MG63 (cell line): ENCODE results near the gene FSIP1. TPM values are rescaled to one million over a fixed set of nuclear protein-coding genes. Genes with fewer than 3 reads are reported as not detected.

Source experiments
- DNase-seq: peaks from one replicate; pipeline ENCODE4 v3.0.0-alpha.2; 2020
- H3K27me3 ChIP-seq: fragments of 250-450 bp; sonication (Bioruptor Pico); 2 replicates; pipeline ENCODE4 v1.5.1; 2020; ENCODE audit warnings: mild to moderate bottlenecking, moderate library complexity
- H3K36me3 ChIP-seq: fragments of 250-450 bp; sonication (Bioruptor Pico); 2 replicates; pipeline ENCODE4 v1.5.1; 2020; ENCODE audit warnings: mild to moderate bottlenecking, moderate library complexity
- H3K4me3 ChIP-seq: fragments of 250-450 bp; sonication (Bioruptor Pico); 2 replicates; pipeline ENCODE4 v1.5.1; 2020; ENCODE audit warnings: mild to moderate bottlenecking, moderate library complexity
- H3K9me3 ChIP-seq: fragments of 250-450 bp; sonication (Bioruptor Pico); 2 replicates; pipeline ENCODE4 v1.5.1; 2020; ENCODE audit warnings: mild to moderate bottlenecking, moderate library complexity
- total RNA-seq: library from RNA; depleted of rRNA; stranded (reverse); fragments of >200 nt; shearing (Covaris generic); gene quantifications from 2 replicates; pipeline ENCODE4 v1.2.3, GENCODE V29; 2014; ENCODE audit warnings: low replicate concordance

FSIP1 gene
- total RNA-seq, 1 experiment from 2014 or later = 3.3 TPM

DNA sequence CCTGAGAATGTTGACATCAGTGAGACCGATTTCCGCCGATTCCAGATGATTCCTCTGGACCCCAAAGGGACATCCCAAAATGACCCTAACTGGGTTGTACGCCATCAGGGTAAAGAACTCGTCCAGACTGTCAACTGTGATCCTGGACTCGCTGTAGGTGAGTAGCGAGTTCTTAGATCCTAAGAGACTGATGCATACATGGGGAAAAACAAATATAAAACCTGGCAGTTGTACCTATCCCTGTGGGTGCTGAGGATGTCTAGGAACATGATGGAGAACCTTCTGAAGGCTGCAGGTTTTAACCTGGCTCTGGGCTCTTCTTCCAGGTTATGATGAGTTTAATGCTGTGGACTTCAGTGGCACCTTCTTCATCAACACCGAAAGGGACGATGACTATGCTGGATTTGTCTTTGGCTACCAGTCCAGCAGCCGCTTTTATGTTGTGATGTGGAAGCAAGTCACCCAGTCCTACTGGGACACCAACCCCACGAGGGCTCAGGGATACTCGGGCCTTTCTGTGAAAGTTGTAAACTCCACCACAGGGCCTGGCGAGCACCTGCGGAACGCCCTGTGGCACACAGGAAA lies 189.5 kb downstream of the FSIP1 start:
- DNase-seq = no peak
- Histone ChIP-seq H3K4me3 (no peak overlapping the region), H3K36me3 (peaks cover 96% of the 10 kb centered on the region), H3K9me3 (no peaks in the 10 kb centered on the region), H3K27me3 (no peaks in the 10 kb centered on the region)

DNA sequence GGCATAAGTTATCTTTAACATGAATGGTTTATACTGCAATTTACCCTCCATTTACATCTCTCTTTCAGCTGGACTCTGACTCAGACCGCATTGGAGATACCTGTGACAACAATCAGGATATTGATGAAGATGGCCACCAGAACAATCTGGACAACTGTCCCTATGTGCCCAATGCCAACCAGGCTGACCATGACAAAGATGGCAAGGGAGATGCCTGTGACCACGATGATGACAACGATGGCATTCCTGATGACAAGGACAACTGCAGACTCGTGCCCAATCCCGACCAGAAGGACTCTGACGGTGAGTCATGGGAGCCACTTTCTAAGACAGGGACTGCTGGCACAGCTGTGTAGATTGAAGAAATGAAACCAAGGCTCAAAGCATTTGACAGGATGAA lies 190.1 kb downstream of the FSIP1 start:
- peaks cover 97% of the 10 kb centered on the region for H3K36me3 ChIP-seq
- H3K4me3 ChIP-seq = no peak overlapping the region
- no peak for DNase-seq
- no peaks in the 10 kb centered on the region for H3K9me3 ChIP-seq
- no peaks in the 10 kb centered on the region for H3K27me3 ChIP-seq

DNA sequence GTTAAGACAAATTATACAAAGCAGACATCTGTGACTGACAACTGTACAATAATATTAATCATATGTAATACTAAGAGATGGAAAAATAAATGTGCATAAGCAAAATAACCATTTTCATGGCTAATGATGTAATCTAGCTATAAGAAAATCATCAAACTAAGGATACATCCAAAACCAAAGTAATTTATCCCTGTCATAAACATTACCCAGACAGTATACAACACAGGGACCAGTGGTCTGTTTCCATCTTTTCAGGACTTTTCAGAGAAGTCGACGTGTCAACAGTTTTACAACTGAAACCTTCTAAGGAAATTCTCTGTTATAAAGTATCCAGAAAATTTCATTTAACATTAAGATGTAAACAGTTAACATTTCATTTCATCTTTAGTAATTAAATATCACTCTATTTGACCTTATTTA lies 190.7 kb downstream of the FSIP1 start:
- peaks cover 98% of the 10 kb centered on the region for H3K36me3 ChIP-seq
- no peaks in the 10 kb centered on the region for H3K27me3 ChIP-seq
- H3K4me3 ChIP-seq = no peak overlapping the region
- H3K9me3 ChIP-seq = no peaks in the 10 kb centered on the region
- no peak for DNase-seq

DNA sequence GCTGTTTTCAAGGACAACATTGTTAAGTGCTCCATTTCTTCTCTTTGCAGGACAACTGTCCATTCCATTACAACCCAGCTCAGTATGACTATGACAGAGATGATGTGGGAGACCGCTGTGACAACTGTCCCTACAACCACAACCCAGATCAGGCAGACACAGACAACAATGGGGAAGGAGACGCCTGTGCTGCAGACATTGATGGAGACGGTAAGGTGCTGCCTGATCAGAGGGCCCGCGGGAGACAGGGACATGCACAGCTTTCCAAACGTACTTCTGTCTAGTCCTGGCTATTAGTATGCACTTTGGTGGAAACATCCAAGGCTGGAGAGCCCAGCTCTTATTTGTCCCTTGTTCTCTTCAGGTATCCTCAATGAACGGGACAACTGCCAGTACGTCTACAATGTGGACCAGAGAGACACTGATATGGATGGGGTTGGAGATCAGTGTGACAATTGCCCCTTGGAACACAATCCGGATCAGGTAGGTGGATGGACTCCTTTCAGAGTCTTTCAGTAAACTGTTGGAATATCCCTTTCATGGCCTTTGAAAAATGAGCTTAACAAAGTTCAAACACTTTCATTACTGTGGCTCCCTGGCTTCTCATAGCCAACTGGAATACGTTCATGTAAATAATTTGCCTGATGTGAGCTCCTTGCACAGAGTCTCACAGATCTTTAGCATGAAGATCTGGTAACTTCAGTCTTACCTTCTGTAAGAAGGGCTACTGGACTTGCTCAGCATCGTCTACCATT lies 191.3 kb downstream of the FSIP1 start:
- no peaks in the 10 kb centered on the region for H3K27me3 ChIP-seq
- no peak overlapping the region for H3K4me3 ChIP-seq
- H3K9me3 ChIP-seq = no peaks in the 10 kb centered on the region
- H3K36me3 ChIP-seq = peaks cover 98% of the 10 kb centered on the region
- DNase-seq = no peak

DNA sequence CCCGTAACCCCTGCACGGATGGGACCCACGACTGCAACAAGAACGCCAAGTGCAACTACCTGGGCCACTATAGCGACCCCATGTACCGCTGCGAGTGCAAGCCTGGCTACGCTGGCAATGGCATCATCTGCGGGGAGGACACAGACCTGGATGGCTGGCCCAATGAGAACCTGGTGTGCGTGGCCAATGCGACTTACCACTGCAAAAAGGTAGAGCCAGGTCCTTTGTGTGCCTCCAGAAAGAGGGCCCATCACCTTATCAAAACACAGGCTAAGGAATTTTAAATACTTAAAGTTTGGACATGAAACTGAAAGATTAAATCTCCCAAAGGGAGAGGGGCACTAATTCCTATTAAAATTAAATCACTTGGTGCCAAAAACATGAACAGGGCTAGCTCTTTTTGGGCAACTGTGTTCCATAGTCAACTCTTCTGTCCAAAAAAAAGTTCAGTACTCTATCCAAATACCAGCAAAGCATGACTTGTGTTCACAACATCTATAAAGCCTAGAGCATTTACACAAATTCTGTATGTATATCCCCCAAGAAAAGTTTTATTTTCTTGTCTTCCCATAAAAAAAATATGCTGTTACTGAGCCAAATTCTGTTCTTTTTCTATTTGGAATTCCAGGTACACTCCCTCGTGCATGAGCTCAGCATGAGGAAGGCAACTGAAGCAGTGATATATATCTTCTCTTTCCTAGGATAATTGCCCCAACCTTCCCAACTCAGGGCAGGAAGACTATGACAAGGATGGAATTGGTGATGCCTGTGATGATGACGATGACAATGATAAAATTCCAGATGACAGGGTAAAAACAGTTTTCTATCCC lies 192.6 kb downstream of the FSIP1 start:
- H3K27me3 ChIP-seq = no peaks in the 10 kb centered on the region
- no peak for DNase-seq
- H3K4me3 ChIP-seq = no peak overlapping the region
- H3K9me3 ChIP-seq = no peaks in the 10 kb centered on the region
- peaks cover 98% of the 10 kb centered on the region for H3K36me3 ChIP-seq

DNA sequence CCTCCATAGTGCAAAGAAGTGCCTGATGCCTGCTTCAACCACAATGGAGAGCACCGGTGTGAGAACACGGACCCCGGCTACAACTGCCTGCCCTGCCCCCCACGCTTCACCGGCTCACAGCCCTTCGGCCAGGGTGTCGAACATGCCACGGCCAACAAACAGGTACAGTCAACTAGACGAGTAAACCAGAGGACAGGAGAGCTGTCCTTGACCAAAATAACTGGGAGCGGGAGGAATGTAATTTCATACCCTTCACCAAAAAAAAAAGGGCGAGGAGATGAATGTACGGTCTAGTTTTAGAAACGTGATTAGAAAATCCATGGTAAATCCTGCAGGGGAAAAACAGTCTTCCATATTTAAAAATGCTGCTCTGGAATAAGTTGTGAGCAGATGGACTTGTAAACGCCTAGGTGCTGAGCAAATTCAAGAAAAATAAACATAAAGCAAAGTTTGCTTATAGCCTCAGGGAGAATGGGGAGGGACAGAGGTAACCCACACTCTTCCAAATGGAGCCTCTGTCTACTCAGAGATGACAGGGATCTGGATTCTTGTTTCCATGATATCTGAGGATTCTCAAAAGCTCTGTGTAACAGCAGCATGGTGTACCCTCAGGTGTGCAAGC lies 193.3 kb downstream of the FSIP1 start:
- H3K4me3 ChIP-seq = no peak overlapping the region
- no peak for DNase-seq
- H3K27me3 ChIP-seq = no peaks in the 10 kb centered on the region
- no peaks in the 10 kb centered on the region for H3K9me3 ChIP-seq
- H3K36me3 ChIP-seq = peaks cover 98% of the 10 kb centered on the region

DNA sequence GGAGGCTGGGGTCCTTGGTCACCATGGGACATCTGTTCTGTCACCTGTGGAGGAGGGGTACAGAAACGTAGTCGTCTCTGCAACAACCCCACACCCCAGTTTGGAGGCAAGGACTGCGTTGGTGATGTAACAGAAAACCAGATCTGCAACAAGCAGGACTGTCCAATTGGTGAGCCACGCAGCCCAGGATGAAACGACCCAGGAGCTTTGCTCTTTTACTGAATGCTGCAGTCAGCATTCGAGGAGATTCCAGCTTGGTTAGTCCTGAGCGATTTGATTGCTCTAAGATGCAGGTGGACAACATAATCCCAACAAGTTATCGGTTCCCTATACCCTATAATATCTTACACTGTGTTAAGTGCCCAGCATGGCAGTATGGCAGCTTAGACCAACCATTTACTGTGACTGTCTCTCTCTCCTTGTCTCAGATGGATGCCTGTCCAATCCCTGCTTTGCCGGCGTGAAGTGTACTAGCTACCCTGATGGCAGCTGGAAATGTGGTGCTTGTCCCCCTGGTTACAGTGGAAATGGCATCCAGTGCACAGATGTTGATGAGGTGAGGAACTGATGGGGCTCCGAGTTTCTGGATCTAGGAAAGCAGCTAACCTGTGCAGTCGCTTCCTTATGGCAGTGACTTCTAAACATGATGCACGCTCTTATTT lies 194.0 kb downstream of the FSIP1 start:
- DNase-seq = no peak
- no peaks in the 10 kb centered on the region for H3K9me3 ChIP-seq
- H3K36me3 ChIP-seq = peaks cover 98% of the 10 kb centered on the region
- H3K27me3 ChIP-seq = no peaks in the 10 kb centered on the region
- no peak overlapping the region for H3K4me3 ChIP-seq

DNA sequence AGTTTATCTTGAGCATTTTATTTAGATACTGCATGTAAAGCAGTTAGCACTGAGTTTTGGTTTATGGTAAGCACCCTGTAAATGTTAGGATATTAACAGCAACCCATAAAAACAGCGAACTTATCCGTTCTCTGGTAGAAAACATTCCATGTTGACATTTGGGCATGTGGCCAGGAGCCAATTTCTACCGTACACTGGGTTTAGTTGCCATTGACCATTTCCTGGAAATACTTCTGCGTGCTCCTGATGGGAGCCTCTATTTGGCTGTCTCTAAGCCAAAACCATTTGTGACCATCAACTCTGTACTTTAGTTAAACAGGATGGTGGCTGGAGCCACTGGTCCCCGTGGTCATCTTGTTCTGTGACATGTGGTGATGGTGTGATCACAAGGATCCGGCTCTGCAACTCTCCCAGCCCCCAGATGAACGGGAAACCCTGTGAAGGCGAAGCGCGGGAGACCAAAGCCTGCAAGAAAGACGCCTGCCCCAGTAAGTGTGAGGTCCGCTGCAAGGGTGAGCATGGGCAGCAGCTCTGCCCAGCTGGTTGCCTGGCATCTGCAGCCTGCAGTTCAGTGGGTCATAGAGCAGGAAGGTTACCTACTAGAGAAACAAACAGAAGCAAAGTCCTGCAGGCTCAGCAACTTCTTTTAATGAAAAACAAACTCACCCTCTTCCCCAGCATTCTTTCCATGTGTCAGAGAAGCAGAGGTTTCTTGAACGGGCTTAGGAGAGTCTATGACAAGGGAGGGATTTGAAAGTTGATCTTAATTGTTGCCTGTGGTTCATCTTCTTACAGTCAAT lies 194.7 kb downstream of the FSIP1 start:
- Histone ChIP-seq H3K9me3 (no peaks in the 10 kb centered on the region), H3K36me3 (peaks cover 98% of the 10 kb centered on the region), H3K4me3 (no peak overlapping the region), H3K27me3 (no peaks in the 10 kb centered on the region)
- DNase-seq = no peak

DNA sequence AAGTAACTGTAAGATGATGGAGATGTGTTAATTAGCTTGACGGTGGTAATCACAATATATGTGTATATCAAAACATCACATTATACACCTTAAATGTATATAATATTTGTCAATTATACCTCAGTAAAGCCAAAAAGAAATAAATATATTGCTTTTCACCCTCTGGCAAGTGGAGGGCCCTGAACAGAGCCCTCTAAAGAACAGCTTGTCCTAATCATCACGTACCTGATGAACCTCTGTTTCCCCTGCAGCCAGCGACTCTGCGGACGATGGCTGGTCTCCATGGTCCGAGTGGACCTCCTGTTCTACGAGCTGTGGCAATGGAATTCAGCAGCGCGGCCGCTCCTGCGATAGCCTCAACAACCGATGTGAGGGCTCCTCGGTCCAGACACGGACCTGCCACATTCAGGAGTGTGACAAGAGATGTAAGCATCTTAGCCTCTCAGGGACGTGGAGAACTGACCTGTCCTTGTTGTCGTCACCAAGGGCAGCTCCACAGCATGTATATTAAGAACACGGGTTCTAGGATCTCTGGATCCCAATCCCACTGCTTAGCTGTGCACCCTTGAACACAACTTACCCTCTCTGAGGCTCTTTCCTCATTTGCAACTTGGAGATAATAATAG lies 195.4 kb downstream of the FSIP1 start:
- Histone ChIP-seq H3K9me3 (no peaks in the 10 kb centered on the region), H3K4me3 (no peak overlapping the region), H3K27me3 (no peaks in the 10 kb centered on the region), H3K36me3 (peaks cover 98% of the 10 kb centered on the region)
- DNase-seq = no peak

DNA sequence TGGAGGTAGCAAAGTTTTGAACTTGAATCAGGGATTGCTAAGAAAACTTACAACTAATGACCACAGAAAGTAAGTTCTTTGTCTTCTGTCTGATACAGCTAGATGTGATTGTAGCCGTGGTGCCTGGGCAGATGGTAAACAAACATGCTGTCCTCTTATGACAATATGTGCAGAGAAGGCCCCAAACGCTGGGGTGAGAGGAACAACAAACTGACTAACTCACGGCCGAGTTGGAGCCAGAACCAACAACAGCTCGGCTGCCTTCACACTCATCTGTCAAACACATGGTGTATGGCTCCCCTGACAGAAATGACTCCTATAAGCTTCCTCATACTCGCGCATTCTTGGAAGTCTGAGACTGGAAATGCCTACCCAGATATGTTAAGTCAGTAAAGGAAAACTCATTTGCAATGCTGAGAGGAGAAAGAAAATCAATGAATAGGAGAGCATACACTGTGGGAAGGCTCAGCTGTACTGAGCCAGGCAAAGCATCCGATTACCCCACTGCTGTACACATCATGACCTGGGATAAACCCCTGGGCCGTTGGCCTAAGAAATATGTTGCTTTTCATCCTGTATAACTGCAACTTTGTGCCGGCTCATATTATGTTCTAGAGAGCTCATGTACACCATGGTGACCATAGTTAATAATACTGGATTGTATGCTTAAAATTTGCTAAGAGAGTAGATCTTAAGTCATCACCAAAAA lies 196.1 kb downstream of the FSIP1 start:
- no peaks in the 10 kb centered on the region for H3K27me3 ChIP-seq
- H3K36me3 ChIP-seq = peaks cover 100% of the 10 kb centered on the region
- H3K9me3 ChIP-seq = no peaks in the 10 kb centered on the region
- no peak for DNase-seq
- H3K4me3 ChIP-seq = no peak overlapping the region; the same call in 1 of the 2 replicates

DNA sequence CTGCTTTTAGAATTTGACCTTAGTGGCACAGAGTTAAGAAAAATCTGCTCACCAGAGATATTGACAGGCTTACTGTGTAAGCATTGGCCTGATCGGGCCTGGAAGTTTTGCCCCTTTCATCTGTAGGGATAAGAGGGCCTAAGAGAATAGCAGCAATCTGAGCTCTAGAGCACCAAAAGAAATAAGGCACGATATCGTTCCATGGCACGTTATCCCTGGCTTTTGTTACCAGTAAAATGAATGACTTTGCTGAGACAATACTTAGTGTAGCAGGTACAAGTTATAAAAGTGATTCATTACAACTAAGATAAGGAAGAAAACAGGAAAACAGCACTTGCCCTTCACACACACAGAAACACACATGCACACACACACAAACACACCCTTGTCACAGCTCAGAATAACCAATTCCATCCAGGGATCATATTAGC lies 196.8 kb downstream of the FSIP1 start:
- Histone ChIP-seq H3K4me3 (peak overlapping the region; percentile 4; the same call in 1 of the 2 replicates), H3K9me3 (no peaks in the 10 kb centered on the region), H3K27me3 (no peaks in the 10 kb centered on the region), H3K36me3 (peaks cover 99% of the 10 kb centered on the region)
- no peak for DNase-seq

DNA sequence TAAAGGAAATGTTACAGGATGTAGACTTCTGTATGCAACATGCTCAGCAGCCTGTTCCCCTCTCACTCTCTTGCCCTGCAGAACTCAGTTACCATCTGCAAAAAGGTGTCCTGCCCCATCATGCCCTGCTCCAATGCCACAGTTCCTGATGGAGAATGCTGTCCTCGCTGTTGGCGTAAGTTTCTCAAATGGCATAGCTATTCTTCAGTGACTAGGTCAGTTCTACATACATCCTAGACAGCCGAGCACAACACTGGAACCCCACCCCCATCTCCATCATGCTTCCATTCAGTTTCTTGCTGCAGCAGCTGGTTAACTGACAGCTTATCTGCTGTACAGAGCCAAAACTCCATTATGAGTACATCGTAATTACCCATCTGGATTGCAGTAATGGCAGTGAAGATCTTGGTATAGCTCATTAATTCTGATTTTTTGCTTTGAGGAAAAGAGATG lies 197.2 kb downstream of the FSIP1 start:
- Histone ChIP-seq H3K9me3 (no peaks in the 10 kb centered on the region), H3K27me3 (no peaks in the 10 kb centered on the region), H3K36me3 (peaks cover 95% of the 10 kb centered on the region), H3K4me3 (peak overlapping the region; percentile 71)
- DNase-seq = no peak

DNA sequence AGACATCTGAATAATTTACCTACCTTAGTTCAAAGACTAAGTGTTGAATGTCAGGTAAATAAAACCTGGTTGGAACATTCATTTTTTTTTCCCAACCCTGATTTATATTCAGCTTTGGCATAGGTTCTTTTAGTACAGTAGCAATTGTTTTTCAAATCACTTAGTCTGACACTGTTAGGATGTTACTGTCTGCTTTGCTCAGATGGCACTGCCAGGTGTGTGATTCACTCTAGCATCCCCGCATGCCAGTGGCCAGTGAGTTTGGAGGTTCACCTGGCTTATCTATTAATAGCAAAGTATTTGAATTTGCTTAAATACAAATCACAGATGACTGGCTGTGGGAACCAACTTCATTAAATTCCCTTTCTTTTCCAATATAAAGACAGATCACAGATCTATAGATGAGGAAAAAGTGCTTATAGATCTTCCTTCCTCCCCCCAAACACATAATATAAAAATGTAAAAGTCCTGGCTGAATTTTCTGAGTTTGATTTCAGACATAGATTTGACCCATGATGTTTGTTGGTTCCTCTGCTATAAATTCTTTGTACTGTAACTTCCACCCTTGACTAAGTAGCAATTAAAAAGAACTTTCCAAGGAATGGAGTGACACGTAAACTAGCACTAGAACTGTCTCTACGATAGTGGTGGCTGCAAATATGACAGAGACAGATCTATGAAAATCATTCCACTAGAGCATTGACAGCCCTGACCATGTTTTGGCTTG lies 197.8 kb downstream of the FSIP1 start:
- Histone ChIP-seq H3K36me3 (peaks cover 89% of the 10 kb centered on the region), H3K4me3 (peak overlapping the region; percentile 71)

DNA sequence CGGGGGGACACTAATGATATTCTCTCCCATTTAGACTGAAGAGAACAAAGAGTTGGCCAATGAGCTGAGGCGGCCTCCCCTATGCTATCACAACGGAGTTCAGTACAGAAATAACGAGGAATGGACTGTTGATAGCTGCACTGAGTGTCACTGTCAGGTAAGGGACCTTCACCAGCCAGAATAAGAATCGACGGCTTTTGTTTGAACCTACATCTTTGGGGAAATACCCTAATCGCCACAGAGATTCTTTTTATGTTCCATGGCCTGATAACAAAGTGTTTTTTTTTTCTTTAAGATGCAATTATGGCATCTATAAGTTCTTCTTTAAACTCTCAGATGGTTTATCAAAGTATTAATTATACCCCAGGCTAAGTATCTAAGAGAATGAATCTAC lies 198.4 kb downstream of the FSIP1 start:
- DNase-seq = no peak
- H3K4me3 ChIP-seq = peak overlapping the region; percentile 71
- no peaks in the 10 kb centered on the region for H3K9me3 ChIP-seq
- peaks cover 83% of the 10 kb centered on the region for H3K36me3 ChIP-seq
- no peaks in the 10 kb centered on the region for H3K27me3 ChIP-seq

More for the DNA sequence above, 197.8 kb downstream of the FSIP1 start:
- Histone ChIP-seq H3K27me3 (no peaks in the 10 kb centered on the region), H3K9me3 (no peaks in the 10 kb centered on the region)
- no peak for DNase-seq
